ENCODE data around the gene LITAF.

The LITAF gene

GRCh38 chr16:11586856-11587642, at the start of gene LITAF:
LITAF (minus strand) TSS chr16:11586919; CDS start chr16:11556730, 30,189 bp downstream.
- DNase-seq, result no peak

GRCh38 chr16:11636172-11636721, 49.5 kb upstream of the LITAF start:
- no peak for DNase-seq

GRCh38 chr16:11635679-11636171, 49.0 kb upstream of the LITAF start:
- DNase-seq, result no peak

GRCh38 chr16:11635113-11635652, 48.5 kb upstream of the LITAF start:
- DNase-seq, result no peak

- DNase-seq, result no peak
These were observed 47.6 kb upstream of the LITAF start for GRCh38 chr16:11634312-11634711.

- no peak for DNase-seq
These were observed 46.4 kb upstream of the LITAF start for GRCh38 chr16:11633113-11633512.

- DNase-seq, result no peak
These were observed 45.8 kb upstream of the LITAF start for GRCh38 chr16:11632455-11632939.

- DNase-seq, result no peak
These were observed 44.5 kb upstream of the LITAF start for GRCh38 chr16:11631214-11631613.

GRCh38 chr16:11630768-11631056, 44.0 kb upstream of the LITAF start:
- DNase-seq, result no peak

GRCh38 chr16:11630046-11630767, 43.5 kb upstream of the LITAF start:
- DNase-seq, result no peak

- DNase-seq, result no peak
These were observed 42.6 kb upstream of the LITAF start for GRCh38 chr16:11629071-11630030.

GRCh38 chr16:11627822-11628457, 41.2 kb upstream of the LITAF start:
- no peak for DNase-seq

GRCh38 chr16:11627292-11627663, 40.6 kb upstream of the LITAF start:
- DNase-seq, result no peak

GRCh38 chr16:11626657-11627291, 40.1 kb upstream of the LITAF start:
- no peak for DNase-seq

GRCh38 chr16:11625769-11626168, 39.0 kb upstream of the LITAF start:
- no peak for DNase-seq

- no peak for DNase-seq
These were observed 38.2 kb upstream of the LITAF start for GRCh38 chr16:11624636-11625607.

- DNase-seq, result no peak
These were observed 37.5 kb upstream of the LITAF start for GRCh38 chr16:11624205-11624604.

- no peak for DNase-seq
These were observed 35.4 kb upstream of the LITAF start for GRCh38 chr16:11621920-11622651.

GRCh38 chr16:11621539-11621919, 34.8 kb upstream of the LITAF start:
- DNase-seq, result no peak

Measured in NCI-H2227 treated with DMSO at 0.1 percent for 48 hours (cell line).